ENCODE data around the gene ABHD2. TPM values are rescaled to one million over a fixed set of nuclear protein-coding genes. Genes with fewer than 3 reads are reported as not detected.

Gene ABHD2
- total RNA-seq, 2 donors from 2014 or later, result 50.8 to 136 TPM

- ATAC-seq (no peak), DNase-seq (no peak)
- TF ChIP-seq POLR2A (IDR thresholded peaks at IDR 0.05) (no peak), CTCF (IDR thresholded peaks at IDR 0.05) (no peak)
- H3K27me3 ChIP-seq, result no peaks in the 10 kb centered on the region
- no peak overlapping the region for H3K4me3 ChIP-seq
- no peaks in the 10 kb centered on the region for H3K36me3 ChIP-seq (replicated peaks in 1 of 2; ENCODE audit: insufficient read depth in 1 of 2, low read depth in 2 of 2)
- peaks cover 74% of the 10 kb centered on the region for H3K4me1 ChIP-seq
- intact Hi-C loops (cut with DNase I), result loop anchor here (10.0 kb wide), 1 partner anchor 51 kb away; no protein-coding TSS in a partner anchor
- H3K27ac ChIP-seq, result peak overlapping the region in 2 of 4 donors; percentile 15 to 61
- WGBS, 2 donors, result 94 to 97% methylated on average over 11 of the region's 11 CpGs
- H3K9me3 ChIP-seq, result no peaks in the 10 kb centered on the region
These were observed 17.9 kb downstream of the ABHD2 start for GRCh38 chr15:89106200-89106599.

DNA sequence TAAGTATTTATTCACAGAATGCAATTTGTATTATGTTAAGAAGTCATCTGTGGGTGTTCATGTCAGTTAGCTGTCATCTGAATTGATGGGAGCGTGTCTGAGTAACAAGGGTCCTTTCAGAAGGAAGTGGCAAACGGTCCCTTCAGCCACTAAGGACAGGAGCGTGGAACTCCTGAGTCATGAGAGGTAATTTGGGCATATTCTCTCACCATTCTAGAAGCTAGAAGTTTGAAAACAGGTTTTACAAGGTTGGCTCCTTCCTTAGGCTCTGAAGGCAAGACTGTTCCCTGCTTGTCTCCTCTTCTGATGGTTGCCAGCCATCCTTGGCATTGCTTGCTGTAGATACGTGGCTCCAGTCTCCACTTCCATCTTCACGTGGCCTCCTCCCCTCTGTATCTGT is 19.7 kb downstream of the ABHD2 start:
- no peak for ATAC-seq
- WGBS, 2 donors, result 68 to 80% methylated on average over 5 of the region's 5 CpGs
- Histone ChIP-seq H3K27ac (peak overlapping the region; percentile 22 to 71 (median 61)), H3K36me3 (replicated peaks in 1 of 2; ENCODE audit: insufficient read depth in 1 of 2, low read depth in 2 of 2) (no peaks in the 10 kb centered on the region), H3K4me1 (peaks cover 73% of the 10 kb centered on the region), H3K9me3 (no peaks in the 10 kb centered on the region), H3K4me3 (no peak overlapping the region), H3K27me3 (no peaks in the 10 kb centered on the region)
- DNase-seq, result no peak
- intact Hi-C loops (cut with DNase I), result loop anchor here (10.0 kb wide), 1 partner anchor 53 kb away; no protein-coding TSS in a partner anchor
- TF ChIP-seq POLR2A (IDR thresholded peaks at IDR 0.05), result no peak
- TF ChIP-seq CTCF (IDR thresholded peaks at IDR 0.05), result no peak

- peak overlapping the region; percentile 28 to 71 (median 61) for H3K27ac ChIP-seq
- WGBS, 2 donors, result 51 to 55% methylated on average over 4 of the region's 4 CpGs
- H3K4me1 ChIP-seq, result peaks cover 73% of the 10 kb centered on the region
- no peaks in the 10 kb centered on the region for H3K27me3 ChIP-seq
- ATAC-seq (no peak), DNase-seq (no peak)
- H3K4me3 ChIP-seq, result no peak overlapping the region
- intact Hi-C loops (cut with DNase I), result loop anchor here (10.0 kb wide), 1 partner anchor 54 kb away; no protein-coding TSS in a partner anchor
- H3K36me3 ChIP-seq (replicated peaks in 1 of 2; ENCODE audit: insufficient read depth in 1 of 2, low read depth in 2 of 2), result no peaks in the 10 kb centered on the region
- TF ChIP-seq CTCF (IDR thresholded peaks at IDR 0.05) (no peak), POLR2A (IDR thresholded peaks at IDR 0.05) (no peak)
- H3K9me3 ChIP-seq, result no peaks in the 10 kb centered on the region
These were observed 20.6 kb downstream of the ABHD2 start for GRCh38 chr15:89108835-89109234.

DNA sequence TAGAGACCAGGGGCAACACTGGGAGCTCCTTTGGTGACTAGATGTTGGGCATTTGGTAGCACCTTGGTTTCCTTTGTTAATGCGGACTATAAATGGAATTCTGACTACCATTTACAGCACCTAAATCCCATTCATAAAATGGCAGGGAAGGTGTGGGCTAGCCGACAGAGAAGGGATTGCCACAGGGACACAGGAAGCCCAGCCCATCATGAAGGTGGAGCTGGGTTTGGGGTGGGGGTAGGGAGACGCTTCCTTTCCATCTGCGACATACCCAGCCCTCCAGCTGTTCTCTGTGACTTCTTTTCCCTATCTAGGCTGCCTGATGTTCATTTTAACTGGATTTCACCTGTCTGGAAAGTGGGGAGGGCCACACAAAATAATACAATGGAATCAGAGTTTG is 21.0 kb downstream of the ABHD2 start:
- 83 to 88% methylated on average over 4 of the region's 4 CpGs for WGBS, 2 donors
- Histone ChIP-seq H3K27me3 (no peaks in the 10 kb centered on the region), H3K27ac (peak overlapping the region; percentile 28 to 71 (median 61)), H3K36me3 (replicated peaks in 1 of 2; ENCODE audit: insufficient read depth in 1 of 2, low read depth in 2 of 2) (no peaks in the 10 kb centered on the region), H3K4me1 (peaks cover 73% of the 10 kb centered on the region), H3K4me3 (no peak overlapping the region), H3K9me3 (no peaks in the 10 kb centered on the region)
- intact Hi-C loops (cut with DNase I), result loop anchor here (10.0 kb wide), 1 partner anchor 54 kb away; no protein-coding TSS in a partner anchor
- no peak for ATAC-seq
- TF ChIP-seq CTCF (IDR thresholded peaks at IDR 0.05) (no peak), POLR2A (IDR thresholded peaks at IDR 0.05) (no peak)
- DNase-seq, result no peak

DNA sequence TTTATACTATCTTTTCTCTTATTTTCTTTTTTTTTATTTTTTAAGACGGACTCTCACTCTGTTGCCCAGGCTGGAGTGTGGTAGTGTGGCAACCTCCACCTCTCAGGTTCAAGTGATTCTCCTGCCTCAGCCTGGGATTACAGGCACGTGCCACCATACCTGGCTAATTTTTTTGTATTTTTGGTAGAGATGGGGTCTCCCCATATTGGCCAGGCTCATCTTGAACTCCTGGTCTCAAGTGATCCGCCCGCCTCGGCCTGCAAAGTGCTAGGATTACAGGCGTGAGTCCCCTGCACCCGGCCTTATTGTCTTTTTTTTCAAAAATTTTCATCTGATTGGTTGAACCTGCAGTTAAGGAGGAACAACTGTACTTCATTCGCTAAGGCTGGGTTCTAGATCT is 21.8 kb downstream of the ABHD2 start:
- Histone ChIP-seq H3K4me1 (peaks cover 73% of the 10 kb centered on the region), H3K9me3 (no peaks in the 10 kb centered on the region), H3K27me3 (no peaks in the 10 kb centered on the region), H3K27ac (no peak overlapping the region), H3K36me3 (replicated peaks in 1 of 2; ENCODE audit: insufficient read depth in 1 of 2, low read depth in 2 of 2) (no peaks in the 10 kb centered on the region), H3K4me3 (no peak overlapping the region)
- 88 to 93% methylated on average over 8 of the region's 8 CpGs for WGBS, 2 donors
- ATAC-seq, result no peak
- DNase-seq, result peak in 1 of 4 donors; percentile 2
- intact Hi-C loops (cut with DNase I), result no loop called here
- TF ChIP-seq POLR2A (IDR thresholded peaks at IDR 0.05), result no peak
- TF ChIP-seq CTCF (IDR thresholded peaks at IDR 0.05), result no peak
